GM21423 (cell line): Measurements from ENCODE around the gene ZC3H6.
A peak's percentile ranks its signal among the peaks of the same experiment; 100 is the strongest.

Experiments
- ATAC-seq: cut with Tn5 transposase; IDR thresholded peaks from one replicate; pipeline ENCODE4 v1.9.1; 2021; ENCODE audit warnings: mild to moderate bottlenecking, moderate library complexity; ENCODE audit not compliant: unreplicated experiment

Gene ZC3H6

GRCh38 chr2:112275311-112275886 is at the start of gene ZC3H6:
TSS of gene ZC3H6 (plus strand) at chr2:112275597. CDS start at chr2:112275995, 398 bp downstream.
- ATAC-seq: peak; percentile 96

- ATAC-seq: no peak
Measured at GRCh38 chr2:112229348-112229747, 46.0 kb upstream of the ZC3H6 start.

GRCh38 chr2:112230371-112230770 is 45.0 kb upstream of the ZC3H6 start:
- ATAC-seq: no peak

- ATAC-seq: no peak
Measured at GRCh38 chr2:112239862-112240261, 35.5 kb upstream of the ZC3H6 start.

- no peak for ATAC-seq
Measured at GRCh38 chr2:112242384-112242783, 33.0 kb upstream of the ZC3H6 start.

- no peak for ATAC-seq
Measured at GRCh38 chr2:112243233-112243632, 32.2 kb upstream of the ZC3H6 start.

- ATAC-seq: no peak
Measured at GRCh38 chr2:112244854-112245253, 30.5 kb upstream of the ZC3H6 start.

GRCh38 chr2:112251271-112251670 is 24.1 kb upstream of the ZC3H6 start:
- no peak for ATAC-seq

- no peak for ATAC-seq
Measured at GRCh38 chr2:112253261-112253815, 22.1 kb upstream of the ZC3H6 start.

- ATAC-seq: peak; percentile 91
Measured at GRCh38 chr2:112254466-112255240, 20.7 kb upstream of the ZC3H6 start, which contains the start of gene ZC3H8. TSS of gene ZC3H8 (minus strand) at chr2:112255042. CDS start at chr2:112254981, 61 bp downstream.

- no peak for ATAC-seq
Measured at GRCh38 chr2:112255875-112256274, 19.5 kb upstream of the ZC3H6 start.

- no peak for ATAC-seq
Measured at GRCh38 chr2:112256654-112257053, 18.7 kb upstream of the ZC3H6 start.

GRCh38 chr2:112257575-112257974 is 17.8 kb upstream of the ZC3H6 start:
- ATAC-seq: no peak

GRCh38 chr2:112259509-112260294 is 15.7 kb upstream of the ZC3H6 start:
- ATAC-seq: no peak

GRCh38 chr2:112260295-112260625 is 15.1 kb upstream of the ZC3H6 start:
- no peak for ATAC-seq

GRCh38 chr2:112262876-112263275 is 12.5 kb upstream of the ZC3H6 start:
- ATAC-seq: no peak

- ATAC-seq: no peak
Measured at GRCh38 chr2:112268547-112268946, 6.8 kb upstream of the ZC3H6 start.

GRCh38 chr2:112272669-112273068 is 2.7 kb upstream of the ZC3H6 start:
- no peak for ATAC-seq

- no peak for ATAC-seq
Measured at GRCh38 chr2:112273349-112273748, 2.0 kb upstream of the ZC3H6 start.

- peak; percentile 42 for ATAC-seq
Measured at GRCh38 chr2:112275887-112276773, 733 bp downstream of the ZC3H6 start.
